ENCODE results near the gene OR10V1. TPM values are rescaled to one million over a fixed set of nuclear protein-coding genes. Genes with fewer than 3 reads are reported as not detected.

The OR10V1 gene
- total and polyA plus RNA-seq, 9 of the 15 experiments (the other 6 are each of a cell fraction or from before 2014, with no cell fraction given): not detected

DNA sequence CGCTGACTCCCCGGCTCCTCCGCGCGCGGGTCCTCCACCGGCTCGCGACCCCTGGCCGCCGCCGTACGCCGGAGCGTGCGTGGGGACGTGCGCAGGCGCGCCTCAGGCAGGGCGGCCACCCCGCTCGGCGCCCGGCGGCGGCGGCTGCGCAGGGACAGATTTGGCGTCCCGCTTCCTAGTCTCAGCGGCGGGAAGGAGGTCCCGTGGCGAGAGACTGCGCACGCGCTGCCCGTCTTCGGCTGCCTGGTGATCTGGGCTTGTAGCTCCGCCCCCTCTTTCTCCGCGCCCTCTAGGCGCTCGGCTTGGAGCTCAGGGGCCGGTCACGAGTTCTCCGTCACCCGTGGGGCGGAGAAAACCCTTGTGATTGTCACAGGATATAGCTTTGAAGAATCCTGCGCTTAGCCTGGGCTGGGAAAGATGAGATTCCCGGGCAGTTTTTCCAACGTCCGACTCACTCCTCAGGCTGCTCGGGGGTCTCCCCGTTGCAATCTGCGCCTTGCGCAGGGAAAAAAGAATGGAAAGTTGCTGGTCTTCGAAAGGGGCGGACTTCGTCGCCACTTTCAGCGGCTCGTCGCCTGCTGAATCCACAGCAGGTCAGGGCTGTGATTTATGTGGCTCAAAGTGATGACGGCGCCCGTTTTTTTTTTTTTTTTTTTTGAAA, 44.6 kb downstream of the OR10V1 start, which contains the start of gene PATL1 (continued):
- TF ChIP-seq ZNF165 (CRISPR knock-in tag; IDR thresholded peaks at IDR 0.05; ENCODE audit: borderline replicate concordance) (no peak), MCM5 (IDR thresholded peaks at IDR 0.05; ENCODE audit: low read depth) (no peak), TCF7 (IDR thresholded peaks at IDR 0.05; ENCODE audit: borderline replicate concordance) (no peak), MIER1 (IDR thresholded peaks at IDR 0.05; ENCODE audit: low read depth) (no peak), KAT7 (CRISPR knock-in tag; IDR thresholded peaks at IDR 0.05; ENCODE audit: borderline replicate concordance) (no peak), PHF20 (IDR thresholded peaks at IDR 0.05; ENCODE audit: partially characterized antibody) (peak; percentile 81), EZH2 (IDR thresholded peaks at IDR 0.05; ENCODE audit: borderline replicate concordance, low read depth, low read length) (no peak), ZNF41 (CRISPR knock-in tag; conservative IDR thresholded peaks at IDR 0.05) (0 out of 2 replicates have a peak, but pooled peaks have one; percentile 51), IFI16 (CRISPR knock-in tag; IDR thresholded peaks at IDR 0.05) (no peak), XRCC4 (IDR thresholded peaks at IDR 0.05; ENCODE audit: extremely low read depth, insufficient read depth, insufficient read length) (no peak), ZNF695 (CRISPR knock-in tag; IDR thresholded peaks at IDR 0.05) (no peak), SOX6 (IDR thresholded peaks at IDR 0.05) (0 out of 2 replicates have a peak, but pooled peaks have one; percentile 57), TAF7 (tag; IDR thresholded peaks at IDR 0.05) (no peak; the same call in 1 of the 2 replicates), GABPB1 (CRISPR knock-in tag; IDR thresholded peaks at IDR 0.05) (no peak; the same call in 1 of the 2 replicates)
- TF ChIP-seq, protein P1, sequence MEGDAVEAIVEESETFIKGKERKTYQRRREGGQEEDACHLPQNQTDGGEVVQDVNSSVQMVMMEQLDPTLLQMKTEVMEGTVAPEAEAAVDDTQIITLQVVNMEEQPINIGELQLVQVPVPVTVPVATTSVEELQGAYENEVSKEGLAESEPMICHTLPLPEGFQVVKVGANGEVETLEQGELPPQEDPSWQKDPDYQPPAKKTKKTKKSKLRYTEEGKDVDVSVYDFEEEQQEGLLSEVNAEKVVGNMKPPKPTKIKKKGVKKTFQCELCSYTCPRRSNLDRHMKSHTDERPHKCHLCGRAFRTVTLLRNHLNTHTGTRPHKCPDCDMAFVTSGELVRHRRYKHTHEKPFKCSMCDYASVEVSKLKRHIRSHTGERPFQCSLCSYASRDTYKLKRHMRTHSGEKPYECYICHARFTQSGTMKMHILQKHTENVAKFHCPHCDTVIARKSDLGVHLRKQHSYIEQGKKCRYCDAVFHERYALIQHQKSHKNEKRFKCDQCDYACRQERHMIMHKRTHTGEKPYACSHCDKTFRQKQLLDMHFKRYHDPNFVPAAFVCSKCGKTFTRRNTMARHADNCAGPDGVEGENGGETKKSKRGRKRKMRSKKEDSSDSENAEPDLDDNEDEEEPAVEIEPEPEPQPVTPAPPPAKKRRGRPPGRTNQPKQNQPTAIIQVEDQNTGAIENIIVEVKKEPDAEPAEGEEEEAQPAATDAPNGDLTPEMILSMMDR (IDR thresholded peaks at IDR 0.05 in 2 of 3, conservative IDR thresholded peaks at IDR 0.05 in 1 of 3; ENCODE audit: insufficient read depth in 2 of 3, low read depth in 1 of 3, low read length in 3 of 3): no peak
- TF ChIP-seq, protein P2, sequence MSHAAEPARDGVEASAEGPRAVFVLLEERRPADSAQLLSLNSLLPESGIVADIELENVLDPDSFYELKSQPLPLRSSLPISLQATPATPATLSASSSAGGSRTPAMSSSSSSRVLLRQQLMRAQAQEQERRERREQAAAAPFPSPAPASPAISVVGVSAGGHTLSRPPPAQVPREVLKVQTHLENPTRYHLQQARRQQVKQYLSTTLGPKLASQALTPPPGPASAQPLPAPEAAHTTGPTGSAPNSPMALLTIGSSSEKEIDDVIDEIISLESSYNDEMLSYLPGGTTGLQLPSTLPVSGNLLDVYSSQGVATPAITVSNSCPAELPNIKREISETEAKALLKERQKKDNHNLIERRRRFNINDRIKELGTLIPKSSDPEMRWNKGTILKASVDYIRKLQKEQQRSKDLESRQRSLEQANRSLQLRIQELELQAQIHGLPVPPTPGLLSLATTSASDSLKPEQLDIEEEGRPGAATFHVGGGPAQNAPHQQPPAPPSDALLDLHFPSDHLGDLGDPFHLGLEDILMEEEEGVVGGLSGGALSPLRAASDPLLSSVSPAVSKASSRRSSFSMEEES (CRISPR knock-in tag; IDR thresholded peaks at IDR 0.05): peak; percentile 97
- TF ChIP-seq, protein P3, sequence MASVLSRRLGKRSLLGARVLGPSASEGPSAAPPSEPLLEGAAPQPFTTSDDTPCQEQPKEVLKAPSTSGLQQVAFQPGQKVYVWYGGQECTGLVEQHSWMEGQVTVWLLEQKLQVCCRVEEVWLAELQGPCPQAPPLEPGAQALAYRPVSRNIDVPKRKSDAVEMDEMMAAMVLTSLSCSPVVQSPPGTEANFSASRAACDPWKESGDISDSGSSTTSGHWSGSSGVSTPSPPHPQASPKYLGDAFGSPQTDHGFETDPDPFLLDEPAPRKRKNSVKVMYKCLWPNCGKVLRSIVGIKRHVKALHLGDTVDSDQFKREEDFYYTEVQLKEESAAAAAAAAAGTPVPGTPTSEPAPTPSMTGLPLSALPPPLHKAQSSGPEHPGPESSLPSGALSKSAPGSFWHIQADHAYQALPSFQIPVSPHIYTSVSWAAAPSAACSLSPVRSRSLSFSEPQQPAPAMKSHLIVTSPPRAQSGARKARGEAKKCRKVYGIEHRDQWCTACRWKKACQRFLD (CRISPR knock-in tag; IDR thresholded peaks at IDR 0.05): no peak
- TF ChIP-seq, protein P4, sequence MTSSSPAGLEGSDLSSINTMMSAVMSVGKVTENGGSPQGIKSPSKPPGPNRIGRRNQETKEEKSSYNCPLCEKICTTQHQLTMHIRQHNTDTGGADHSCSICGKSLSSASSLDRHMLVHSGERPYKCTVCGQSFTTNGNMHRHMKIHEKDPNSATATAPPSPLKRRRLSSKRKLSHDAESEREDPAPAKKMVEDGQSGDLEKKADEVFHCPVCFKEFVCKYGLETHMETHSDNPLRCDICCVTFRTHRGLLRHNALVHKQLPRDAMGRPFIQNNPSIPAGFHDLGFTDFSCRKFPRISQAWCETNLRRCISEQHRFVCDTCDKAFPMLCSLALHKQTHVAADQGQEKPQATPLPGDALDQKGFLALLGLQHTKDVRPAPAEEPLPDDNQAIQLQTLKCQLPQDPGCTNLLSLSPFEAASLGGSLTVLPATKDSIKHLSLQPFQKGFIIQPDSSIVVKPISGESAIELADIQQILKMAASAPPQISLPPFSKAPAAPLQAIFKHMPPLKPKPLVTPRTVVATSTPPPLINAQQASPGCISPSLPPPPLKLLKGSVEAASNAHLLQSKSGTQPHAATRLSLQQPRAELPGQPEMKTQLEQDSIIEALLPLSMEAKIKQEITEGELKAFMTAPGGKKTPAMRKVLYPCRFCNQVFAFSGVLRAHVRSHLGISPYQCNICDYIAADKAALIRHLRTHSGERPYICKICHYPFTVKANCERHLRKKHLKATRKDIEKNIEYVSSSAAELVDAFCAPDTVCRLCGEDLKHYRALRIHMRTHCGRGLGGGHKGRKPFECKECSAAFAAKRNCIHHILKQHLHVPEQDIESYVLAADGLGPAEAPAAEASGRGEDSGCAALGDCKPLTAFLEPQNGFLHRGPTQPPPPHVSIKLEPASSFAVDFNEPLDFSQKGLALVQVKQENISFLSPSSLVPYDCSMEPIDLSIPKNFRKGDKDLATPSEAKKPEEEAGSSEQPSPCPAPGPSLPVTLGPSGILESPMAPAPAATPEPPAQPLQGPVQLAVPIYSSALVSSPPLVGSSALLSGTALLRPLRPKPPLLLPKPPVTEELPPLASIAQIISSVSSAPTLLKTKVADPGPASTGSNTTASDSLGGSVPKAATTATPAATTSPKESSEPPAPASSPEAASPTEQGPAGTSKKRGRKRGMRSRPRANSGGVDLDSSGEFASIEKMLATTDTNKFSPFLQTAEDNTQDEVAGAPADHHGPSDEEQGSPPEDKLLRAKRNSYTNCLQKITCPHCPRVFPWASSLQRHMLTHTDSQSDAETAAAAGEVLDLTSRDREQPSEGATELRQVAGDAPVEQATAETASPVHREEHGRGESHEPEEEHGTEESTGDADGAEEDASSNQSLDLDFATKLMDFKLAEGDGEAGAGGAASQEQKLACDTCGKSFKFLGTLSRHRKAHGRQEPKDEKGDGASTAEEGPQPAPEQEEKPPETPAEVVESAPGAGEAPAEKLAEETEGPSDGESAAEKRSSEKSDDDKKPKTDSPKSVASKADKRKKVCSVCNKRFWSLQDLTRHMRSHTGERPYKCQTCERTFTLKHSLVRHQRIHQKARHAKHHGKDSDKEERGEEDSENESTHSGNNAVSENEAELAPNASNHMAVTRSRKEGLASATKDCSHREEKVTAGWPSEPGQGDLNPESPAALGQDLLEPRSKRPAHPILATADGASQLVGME (CRISPR knock-in tag; IDR thresholded peaks at IDR 0.05): no peak
